ENCODE results near the gene TCF3.

DNA sequence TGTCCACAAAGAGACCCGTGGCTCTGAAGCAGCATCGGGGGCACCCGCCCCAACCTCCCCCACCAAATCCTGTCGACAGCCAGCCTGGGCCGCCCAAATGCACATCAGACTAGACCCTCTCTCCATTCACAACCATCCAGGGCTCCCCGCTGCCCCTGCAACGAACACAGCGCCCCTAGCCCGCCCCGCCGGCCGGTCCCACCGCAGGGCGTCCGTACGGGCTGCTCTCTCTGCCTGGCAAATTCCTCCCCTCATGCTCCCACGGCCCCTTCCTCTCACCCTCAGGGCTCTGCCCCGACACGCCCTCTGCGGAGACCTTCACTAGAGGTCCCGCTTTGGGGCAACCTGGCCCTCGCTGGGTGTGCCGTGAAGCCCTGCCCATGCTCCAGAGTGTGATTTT, 7.1 kb downstream of the TCF3 start:
- TF ChIP-seq, protein P1, sequence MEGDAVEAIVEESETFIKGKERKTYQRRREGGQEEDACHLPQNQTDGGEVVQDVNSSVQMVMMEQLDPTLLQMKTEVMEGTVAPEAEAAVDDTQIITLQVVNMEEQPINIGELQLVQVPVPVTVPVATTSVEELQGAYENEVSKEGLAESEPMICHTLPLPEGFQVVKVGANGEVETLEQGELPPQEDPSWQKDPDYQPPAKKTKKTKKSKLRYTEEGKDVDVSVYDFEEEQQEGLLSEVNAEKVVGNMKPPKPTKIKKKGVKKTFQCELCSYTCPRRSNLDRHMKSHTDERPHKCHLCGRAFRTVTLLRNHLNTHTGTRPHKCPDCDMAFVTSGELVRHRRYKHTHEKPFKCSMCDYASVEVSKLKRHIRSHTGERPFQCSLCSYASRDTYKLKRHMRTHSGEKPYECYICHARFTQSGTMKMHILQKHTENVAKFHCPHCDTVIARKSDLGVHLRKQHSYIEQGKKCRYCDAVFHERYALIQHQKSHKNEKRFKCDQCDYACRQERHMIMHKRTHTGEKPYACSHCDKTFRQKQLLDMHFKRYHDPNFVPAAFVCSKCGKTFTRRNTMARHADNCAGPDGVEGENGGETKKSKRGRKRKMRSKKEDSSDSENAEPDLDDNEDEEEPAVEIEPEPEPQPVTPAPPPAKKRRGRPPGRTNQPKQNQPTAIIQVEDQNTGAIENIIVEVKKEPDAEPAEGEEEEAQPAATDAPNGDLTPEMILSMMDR (IDR thresholded peaks at IDR 0.05), result no peak
- no peak for TF ChIP-seq POLR2A (IDR thresholded peaks at IDR 0.05)

Measured in adrenal gland (tissue), 5 donors.